GM18520 (cell line): ENCODE data around the gene MAD2L2.

Experiments
- ATAC-seq: cut with Tn5 transposase; IDR thresholded peaks from one replicate; pipeline ENCODE4 v1.9.1; 2021; ENCODE audit not compliant: unreplicated experiment

The MAD2L2 gene

GRCh38 chr1:11681071-11681771, at the start of gene MAD2L2:
TSS of gene MAD2L2 (minus strand) at chr1:11681148. CDS start at chr1:11680601, 547 bp downstream.
- ATAC-seq: peak; percentile 86

GRCh38 chr1:11730429-11730891, 49.5 kb upstream of the MAD2L2 start:
- ATAC-seq: no peak

GRCh38 chr1:11729498-11730428, 48.8 kb upstream of the MAD2L2 start:
- ATAC-seq: no peak

DNA sequence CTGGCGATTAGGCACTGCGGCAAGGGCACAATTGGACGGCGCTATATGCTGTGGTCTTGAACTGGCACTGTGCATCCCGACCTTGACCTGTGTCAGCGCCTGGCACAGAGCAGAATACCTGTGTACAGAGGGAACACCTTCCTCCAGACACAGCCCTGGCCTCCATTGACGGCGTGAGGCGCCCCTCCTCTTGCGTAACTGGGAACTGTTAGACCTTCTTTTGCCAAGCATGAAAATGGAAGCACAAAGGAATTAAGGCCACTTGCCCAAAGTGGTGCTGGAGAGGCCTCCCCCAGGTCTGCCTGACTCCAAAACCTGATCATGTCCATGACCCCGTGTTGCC, 48.2 kb upstream of the MAD2L2 start:
- no peak for ATAC-seq

GRCh38 chr1:11728126-11728806, 47.3 kb upstream of the MAD2L2 start:
- no peak for ATAC-seq

DNA sequence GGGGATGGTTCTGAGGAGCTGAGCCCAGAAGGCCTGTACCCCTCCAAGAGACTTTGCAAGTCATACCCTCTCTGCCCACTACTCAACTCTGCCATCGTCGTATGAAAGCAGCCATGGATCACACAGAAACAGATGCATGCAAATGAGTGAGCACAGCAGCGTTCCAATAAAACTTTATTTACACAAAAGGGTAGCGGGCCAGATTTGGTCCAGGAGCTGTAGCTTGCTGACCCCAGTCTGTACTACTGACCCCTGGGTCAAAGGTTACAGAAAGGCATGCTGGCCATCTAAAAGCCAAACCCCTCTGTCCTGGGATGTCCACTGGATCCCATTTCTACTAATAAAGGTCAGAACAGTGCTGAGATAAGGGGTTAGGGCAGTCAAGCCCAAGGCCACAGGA, 46.2 kb upstream of the MAD2L2 start:
- no peak for ATAC-seq

DNA sequence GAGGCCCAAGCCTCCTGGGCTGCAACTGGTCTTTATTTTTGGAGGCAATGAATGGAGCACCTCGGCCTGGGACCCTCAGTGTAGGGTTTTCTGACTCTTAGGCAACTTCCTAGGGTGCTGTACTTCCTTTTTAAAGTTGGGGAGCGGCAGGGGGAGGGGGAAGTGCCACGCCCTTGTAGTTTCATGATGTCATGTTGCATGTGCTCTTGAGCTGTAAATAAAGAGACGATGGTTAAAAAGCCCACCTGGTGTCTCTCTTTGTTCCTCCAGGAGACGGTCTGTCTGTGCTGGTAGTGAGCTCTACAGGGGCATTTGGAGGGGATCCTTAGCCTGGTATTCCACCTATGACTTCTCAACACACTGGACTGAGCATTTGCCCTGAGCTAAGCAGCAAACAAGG, 44.7 kb upstream of the MAD2L2 start:
- ATAC-seq: no peak

GRCh38 chr1:11722538-11722937, 41.6 kb upstream of the MAD2L2 start:
- no peak for ATAC-seq

GRCh38 chr1:11721311-11721710, 40.4 kb upstream of the MAD2L2 start:
- ATAC-seq: no peak

DNA sequence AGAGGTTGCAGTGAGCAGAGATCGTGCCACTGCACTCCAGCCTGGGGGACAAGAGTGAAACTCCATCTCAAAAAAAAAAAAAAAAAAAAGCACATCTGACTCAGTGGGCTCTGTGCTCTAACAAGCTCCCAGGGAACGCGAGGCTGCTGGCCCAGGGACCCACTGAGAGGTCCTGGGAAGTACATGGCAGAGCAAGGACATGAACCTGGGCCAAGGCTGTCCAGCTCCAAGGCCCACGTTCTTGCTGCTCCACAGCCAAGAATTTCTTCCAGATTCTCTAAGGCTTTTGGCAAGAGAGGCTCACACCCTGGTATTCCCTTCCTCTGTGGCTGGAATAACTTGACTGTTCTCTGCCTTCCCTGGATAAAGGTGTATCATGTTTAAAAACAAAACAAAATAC, 39.6 kb upstream of the MAD2L2 start:
- ATAC-seq: no peak

- no peak for ATAC-seq
Observed at GRCh38 chr1:11720033-11720376, 39.1 kb upstream of the MAD2L2 start.

DNA sequence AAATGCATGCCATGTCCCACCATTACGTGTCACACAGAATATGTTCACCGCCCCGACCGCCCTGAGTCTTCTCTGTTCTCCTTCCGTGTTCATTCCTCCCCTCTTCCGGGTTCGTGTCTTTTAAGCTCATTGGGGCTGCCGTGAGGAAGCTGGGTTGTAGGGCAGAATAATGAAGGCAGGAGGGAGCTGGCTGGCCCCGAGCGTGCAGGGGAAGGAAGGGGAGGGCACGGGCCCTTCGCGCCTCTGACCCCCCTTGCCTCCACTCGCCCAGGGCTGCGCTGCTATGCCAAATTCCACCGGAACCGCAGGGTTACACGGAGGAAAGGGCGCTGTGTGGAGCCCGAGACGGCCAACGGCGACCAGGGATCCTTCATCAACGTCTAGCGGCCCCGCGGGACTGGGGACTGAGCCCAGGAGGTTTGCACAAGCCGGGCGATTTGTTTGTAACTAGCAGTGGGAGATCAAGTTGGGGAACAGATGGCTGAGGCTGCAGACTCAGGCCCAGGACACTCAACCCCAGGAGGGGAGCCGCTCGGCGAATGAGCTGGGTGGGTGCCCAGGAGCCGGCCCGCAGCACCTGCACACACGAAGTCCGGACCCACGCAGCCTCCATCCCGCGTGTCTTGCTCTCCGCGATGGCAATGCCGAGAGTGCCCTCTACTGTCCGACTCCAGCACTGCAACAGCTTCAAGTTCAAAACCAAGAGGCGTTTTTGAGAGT, 38.5 kb upstream of the MAD2L2 start:
- no peak for ATAC-seq

DNA sequence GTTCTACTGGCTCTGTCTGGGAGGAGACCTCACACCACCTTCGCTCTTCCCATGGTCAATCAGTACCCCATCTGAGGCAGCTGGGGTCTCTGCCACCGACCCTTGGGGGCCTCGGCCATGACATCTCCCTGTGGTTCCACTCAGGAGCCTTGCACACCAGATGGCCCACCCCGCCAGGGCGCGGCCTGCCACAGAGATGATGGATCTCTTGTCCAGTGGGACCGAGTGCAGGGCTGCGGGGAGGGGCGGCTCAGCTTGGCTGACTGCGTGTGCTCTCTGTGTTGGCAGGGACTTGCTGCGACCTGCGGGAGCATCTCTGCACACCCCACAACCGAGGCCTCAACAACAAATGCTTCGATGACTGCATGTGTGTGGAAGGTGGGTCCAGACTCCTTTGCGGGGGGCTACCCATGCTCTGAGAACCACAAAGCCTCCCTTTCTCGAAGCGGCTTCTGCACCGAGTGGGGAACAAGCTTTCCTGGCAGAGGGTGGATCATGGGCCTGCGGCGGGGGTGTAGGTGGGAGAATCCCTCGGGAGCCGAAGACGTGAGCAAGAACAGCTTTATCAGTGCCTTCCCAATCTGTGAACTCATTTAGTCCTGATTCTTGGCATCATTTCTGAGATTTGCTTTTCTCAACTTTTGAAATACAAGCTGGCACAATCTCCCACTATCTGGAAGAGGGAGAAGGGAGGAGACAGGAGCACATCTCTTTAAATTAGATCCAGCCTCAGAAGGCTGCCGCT, 34.1 kb upstream of the MAD2L2 start:
- ATAC-seq: no peak

GRCh38 chr1:11713095-11713494, 32.1 kb upstream of the MAD2L2 start:
- ATAC-seq: no peak

GRCh38 chr1:11712285-11712684, 31.3 kb upstream of the MAD2L2 start:
- ATAC-seq: no peak

- ATAC-seq: no peak
Observed at GRCh38 chr1:11711490-11711889, 30.5 kb upstream of the MAD2L2 start.

DNA sequence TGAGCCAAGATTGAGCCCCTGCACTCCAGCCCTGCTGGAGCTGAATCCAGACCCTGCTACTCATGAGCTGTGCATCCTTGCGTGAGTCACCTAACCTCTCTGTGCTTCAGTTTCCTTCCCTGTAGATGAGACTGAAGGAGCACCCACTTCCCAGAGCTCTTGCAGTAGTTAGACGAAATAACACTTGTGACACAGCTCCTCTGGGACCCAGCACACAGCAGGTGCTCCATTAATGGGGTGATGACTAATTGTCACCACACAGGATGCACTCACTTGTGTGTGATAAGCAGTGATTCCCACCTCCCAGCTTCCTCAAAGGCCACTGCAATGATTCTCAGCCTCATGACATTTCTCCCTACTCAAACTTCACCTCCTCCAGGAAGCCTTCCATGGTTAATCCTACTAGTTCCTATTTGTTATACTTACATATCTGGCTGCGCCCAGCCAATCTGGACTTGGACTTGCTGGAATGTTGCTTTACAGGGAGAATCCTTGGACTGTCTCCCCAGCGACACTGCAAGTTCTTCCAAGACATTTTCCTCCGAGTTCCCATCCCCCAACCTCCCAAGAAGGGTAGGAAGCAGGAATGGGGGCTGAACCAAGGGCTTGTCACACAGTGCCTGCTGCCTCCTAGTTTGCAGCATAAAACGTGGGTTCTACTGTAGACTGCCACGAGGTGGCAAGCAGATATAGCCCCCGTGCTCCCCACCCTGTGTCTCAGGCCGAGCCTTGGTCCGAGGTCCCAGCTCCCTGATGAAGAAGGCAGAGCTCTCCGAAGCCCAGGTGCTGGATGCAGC, 27.8 kb upstream of the MAD2L2 start:
- no peak for ATAC-seq

DNA sequence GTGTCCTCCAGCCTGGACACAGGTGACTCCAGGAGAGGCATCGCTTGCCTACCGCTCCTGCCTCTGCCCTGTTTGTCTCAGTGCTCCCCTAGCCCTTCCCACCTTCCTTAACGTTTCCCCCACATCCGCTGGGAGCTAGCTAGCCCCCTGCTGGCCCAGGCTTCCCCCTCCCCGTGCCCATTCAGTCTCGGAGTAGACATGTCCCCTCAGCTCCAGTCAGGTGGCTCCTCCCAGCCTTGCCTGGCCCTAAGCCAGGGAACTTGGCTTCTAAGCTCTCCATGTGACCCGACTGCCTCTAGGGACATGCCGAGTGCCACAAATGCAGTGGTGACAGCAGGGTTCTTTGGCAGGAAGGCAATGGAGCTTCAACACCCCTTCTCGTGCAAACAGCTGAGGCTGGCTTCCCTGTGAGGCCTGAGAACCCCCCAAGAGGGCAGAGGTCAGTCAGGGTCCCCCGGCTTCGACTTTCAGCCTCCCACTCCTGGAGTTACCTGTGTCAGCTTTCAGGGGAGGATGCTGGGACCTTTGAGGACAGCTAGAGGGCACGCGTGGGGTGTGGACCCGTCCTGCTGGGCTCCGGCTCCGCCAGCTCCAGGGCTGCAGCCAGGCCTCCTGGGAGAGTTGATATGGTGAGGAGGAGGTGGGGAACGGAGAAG, 26.8 kb upstream of the MAD2L2 start:
- ATAC-seq: no peak

DNA sequence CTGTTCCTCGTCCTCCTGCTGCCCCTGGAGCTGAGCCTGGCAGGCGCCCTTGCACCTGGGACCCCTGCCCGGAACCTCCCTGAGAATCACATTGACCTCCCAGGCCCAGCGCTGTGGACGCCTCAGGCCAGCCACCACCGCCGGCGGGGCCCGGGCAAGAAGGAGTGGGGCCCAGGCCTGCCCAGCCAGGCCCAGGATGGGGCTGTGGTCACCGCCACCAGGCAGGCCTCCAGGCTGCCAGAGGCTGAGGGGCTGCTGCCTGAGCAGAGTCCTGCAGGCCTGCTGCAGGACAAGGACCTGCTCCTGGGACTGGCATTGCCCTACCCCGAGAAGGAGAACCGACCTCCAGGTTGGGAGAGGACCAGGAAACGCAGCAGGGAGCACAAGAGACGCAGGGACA, 25.3 kb upstream of the MAD2L2 start:
- no peak for ATAC-seq
